HG03457 (cell line): Measurements from ENCODE around the gene TMED4.

Source experiments
- ATAC-seq: cut with Tn5 transposase; IDR thresholded peaks from one replicate; pipeline ENCODE4 v1.9.1; 2021; ENCODE audit warnings: moderate number of reproducible peaks; ENCODE audit not compliant: unreplicated experiment

Gene TMED4

GRCh38 chr7:44581879-44582603 lies at the start of gene TMED4:
Gene TMED4, minus strand, starts transcription at chr7:44582231. Its CDS starts 25 bp downstream, at chr7:44582206.
- peak; percentile 68 for ATAC-seq

DNA sequence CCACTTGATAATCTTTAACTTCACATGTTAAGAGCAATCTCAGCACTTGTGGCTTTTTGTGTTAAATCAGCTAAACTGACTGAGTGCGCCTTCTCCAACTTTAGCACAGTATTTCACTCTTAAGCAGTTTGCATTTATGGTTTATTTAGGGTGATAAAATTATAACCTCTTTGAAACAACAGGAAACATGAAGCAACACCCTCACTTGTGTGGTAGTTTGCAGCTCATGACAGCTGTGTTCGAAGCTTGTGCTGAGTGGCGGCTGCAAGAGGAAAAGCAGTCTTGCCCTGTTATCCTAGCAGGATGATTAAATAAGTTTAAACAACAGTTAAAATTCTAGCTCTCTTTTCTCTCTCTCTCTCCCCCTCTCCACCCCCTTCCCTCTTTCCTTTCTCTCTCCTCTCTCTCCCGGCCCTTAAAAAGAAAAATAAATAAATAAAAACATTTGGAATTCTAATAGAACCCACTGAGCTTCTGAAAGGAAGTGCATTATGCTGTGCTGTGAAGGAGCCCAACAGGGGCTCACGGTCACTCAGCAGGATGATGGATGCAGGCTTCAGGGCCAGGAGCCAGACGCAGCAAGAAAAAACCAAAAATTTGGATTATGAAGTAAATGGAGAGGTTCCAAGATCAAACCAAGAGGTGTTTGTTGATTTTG lies 49.6 kb upstream of the TMED4 start:
- no peak for ATAC-seq

- ATAC-seq: no peak
Measured at GRCh38 chr7:44630792-44631457, 48.9 kb upstream of the TMED4 start.

DNA sequence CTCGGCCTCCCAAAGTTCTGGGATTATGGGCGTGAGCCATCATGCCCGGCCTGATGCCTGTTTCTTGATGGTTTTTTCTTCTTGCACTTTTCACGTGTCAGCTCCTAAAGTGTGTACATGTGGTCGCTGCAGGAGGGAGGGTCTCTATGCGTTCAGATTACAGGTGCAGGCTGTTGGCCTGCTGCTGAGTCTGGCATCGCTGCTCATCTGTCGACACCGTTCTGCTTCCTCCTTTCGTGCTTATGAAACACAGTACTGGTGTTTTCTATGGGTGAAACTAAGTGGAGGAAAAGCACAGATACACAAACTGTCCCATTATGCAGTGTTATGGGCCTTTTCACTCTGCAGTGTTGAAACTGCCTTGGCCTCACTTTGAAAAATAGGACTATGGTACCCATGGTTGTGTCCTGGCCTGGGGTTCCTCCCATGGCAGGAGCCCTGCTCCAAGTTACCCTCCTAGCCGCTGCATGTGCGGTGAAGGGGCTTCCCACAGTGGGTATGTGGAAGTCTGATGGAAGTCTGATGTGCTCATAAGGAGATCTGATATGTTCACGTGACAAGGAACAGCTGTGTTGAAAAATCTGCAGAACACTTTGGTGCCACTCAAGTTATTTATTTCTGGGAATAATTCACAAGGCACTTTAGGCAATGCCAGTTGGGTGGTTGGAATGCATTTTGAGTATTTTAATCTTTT lies 47.9 kb upstream of the TMED4 start:
- no peak for ATAC-seq

DNA sequence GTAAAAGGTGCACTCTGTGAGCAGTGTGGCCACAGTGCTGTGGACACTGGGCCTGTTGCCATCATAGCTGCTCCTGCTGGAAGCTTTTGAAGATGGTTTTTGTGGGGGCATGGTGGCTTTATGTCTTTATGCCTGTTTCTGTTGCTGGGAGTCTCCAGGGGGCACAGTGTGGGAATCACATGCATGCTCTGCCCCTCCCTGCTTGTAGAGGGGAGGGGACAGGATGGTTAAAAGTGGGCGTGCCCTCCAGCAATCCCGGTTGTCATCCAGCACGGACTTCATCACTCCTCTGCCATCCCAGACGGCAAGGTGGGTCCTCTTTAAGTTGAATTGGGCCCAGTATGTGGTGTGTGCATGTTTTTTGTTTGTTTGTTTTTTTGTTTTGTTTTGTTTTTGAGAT lies 44.6 kb upstream of the TMED4 start:
- ATAC-seq: no peak

DNA sequence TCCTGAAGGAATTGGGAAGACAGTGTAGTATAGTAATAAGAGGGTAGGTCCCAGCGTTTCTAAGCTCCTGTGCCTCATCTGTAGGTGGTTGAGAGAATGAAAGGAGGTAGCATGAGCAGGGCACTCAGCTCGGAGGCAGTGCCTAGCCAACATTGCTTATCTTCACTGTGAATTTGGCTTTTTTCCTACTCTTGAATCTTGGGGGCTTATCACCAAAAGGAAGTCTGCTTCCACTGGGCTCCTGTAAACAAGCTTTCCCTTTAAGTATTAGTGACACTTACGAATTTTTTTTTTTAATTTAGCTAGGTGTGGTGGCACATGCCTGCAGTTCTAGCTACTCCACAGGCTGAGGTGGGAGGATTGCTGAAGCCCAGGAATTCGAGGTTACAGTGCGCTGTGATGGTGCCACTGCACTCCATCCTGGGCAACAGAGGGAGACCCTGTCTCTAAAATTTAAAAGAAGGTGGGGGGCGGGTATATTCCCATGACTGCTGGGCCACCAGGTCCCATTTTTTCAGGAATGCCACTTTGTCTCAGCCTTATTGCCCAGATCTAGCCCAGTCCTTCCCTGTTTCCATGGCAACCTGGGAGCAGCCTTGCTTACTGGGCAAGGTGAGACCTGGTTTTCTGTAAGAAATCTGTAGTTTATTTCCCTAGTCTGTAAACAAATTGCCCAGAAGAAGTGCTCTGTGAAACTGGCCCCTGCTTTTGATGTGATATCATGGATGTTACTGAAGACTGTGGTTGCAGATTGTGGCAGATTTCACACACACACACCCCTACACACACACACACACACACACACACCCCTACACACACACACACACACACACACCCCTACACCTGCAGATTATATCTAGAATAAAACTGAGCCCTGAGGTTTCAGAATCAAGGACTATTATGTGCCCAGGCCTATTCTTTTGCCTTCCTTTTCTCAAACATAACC lies 43.8 kb upstream of the TMED4 start:
- no peak for ATAC-seq

DNA sequence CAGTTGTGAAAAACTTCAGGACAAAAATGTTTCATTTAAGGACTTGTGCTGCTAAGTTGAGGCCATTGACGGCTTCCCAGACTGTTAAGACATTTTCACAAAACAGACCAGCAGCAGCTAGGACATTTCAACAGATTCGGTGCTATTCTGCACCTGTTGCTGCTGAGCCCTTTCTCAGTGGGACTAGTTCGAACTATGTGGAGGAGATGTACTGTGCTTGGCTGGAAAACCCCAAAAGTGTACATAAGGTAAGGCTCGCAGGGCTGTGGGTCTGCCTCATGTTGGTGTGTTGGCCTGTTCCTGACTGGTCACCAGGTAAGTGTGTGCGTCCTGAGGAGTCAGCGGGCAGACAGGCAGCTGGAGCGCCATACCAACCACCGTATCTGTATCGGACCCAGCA lies 42.3 kb upstream of the TMED4 start:
- ATAC-seq: no peak

GRCh38 chr7:44622342-44623151 lies 40.5 kb upstream of the TMED4 start:
- ATAC-seq: no peak

- ATAC-seq: no peak
Measured at GRCh38 chr7:44621750-44622103, 39.7 kb upstream of the TMED4 start.

- ATAC-seq: no peak
Measured at GRCh38 chr7:44621034-44621749, 39.2 kb upstream of the TMED4 start.

DNA sequence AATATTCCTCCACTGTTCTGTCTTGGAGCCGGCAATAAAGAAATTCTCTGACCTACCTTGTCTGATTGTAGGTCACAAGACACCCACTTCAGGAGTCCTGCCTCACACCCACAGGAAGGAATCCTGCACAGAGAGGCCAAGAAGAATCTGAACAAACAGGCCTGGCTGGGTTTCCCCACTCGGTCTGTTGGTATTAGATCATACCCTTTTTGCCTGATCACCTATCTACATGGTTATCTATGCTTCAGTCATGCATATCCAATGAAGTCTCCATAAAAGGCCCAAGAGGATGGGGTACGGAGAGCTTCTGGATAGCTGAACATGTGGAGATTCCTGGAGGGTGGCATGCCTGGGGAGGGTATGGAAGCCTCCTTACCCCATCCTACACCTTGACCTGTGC lies 36.7 kb upstream of the TMED4 start:
- no peak for ATAC-seq

DNA sequence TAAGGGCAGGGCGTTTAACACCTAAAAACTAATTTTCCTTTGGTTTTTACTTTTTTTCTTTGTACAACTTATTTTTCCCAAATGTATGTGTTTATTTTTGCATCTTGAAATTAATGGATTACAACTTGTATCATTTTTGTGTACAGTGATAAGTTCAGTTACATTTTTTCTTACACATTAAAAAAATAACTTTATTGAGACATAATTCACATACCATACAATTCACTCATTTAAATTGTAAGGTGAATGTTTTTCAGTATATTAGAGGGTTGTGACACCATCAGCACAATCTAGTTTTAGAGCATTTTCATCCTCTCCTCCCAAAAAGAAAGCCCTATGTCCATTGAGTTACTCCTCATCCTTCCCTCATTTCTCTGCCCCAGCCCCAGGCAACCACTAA lies 36.0 kb upstream of the TMED4 start:
- ATAC-seq: no peak

DNA sequence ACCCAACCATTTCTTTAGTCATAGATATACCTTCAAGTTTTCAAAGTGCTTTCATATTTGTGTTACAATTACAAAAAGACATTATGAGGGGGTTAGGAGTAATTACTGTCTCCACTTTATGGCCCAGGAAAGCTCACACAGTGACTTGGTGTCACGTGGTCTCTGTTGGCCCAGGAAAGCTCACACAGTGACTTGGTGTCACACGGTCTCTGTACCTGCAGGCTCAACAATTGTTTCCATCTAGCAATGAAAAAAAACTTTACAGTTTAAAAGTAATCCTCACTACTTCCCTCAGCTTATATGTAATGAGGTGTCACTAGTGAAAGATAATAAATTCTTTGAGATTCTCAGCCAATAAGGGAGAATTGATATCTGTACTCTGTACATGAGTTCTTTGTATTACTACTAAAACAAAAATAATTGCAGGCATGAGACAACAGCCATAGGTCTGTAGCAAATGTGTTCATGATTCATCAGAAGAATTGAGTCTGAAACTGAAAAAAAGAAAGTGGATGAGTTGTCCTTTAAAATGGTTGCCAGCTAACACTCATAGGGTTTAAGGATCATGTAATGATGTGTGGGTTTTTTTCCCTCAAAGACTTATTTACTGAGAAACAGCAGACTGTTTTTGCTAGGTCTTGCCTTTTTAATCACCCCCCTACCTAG lies 35.3 kb upstream of the TMED4 start:
- no peak for ATAC-seq

GRCh38 chr7:44616545-44616944 lies 34.5 kb upstream of the TMED4 start:
- ATAC-seq: no peak

DNA sequence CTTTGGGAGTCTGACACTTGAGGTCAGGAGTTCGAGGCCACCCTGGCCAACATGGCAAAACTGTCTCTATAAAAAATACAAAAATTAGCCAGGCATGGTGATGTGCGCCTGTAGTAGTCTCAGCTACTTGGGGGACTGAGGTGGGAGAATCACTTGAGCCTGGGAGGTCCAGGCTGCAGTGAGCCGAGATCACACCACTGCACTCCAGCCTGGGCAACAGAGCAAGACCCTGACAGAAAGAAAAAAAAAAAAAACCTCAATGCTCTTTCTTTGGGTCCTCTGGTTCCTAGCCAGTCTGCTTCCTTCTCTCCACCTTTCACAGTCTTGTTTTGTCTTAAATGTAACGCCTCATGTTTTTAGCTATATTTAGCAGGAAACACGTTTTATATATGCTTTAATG lies 33.8 kb upstream of the TMED4 start:
- no peak for ATAC-seq

DNA sequence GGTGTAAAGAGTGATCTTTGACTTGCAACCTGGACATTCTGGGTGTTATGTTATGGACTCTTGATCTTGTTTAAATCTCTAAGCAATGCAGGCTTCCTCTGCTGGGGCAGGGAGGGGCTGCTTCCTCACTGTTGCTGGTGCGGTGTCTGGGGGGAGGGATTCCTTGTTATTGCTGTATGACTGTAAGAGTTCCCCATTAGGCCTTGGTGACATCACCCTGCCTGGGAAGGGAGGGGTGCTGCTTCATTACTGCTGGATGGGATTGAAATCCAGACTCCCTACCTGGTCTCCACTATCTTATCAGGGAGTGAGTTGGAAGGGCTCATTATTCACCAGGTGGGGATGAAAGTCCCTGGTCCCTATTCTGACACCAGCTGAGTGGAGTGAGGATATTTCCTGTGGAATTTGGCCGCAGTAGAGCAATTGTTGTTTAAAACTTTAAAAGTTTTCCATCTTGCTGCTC lies 33.1 kb upstream of the TMED4 start:
- no peak for ATAC-seq

DNA sequence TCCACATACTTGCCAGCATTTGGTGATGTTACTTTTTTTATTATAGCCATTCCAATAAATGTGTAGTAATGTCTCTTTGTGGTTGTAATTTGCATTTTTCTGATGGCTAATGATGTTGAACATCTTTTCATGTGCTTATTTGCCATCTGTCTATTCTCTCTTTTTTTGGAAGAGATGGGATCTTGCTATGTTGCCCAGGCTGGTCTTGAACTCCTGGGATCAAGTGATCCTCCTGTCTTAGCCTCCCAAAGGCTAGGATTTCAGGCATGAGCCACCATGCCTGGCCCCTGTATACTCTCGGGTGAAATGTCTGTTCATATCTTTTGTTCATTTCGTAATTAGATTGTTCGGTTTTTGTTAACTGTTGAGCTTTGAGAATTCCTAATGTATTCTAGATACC lies 27.8 kb upstream of the TMED4 start:
- ATAC-seq: no peak

GRCh38 chr7:44608916-44609648 lies 27.1 kb upstream of the TMED4 start:
- ATAC-seq: no peak
